NCI-H345 (cell line): ENCODE results near the gene KCMF1.
A peak's percentile ranks its signal among the peaks of the same experiment; 100 is the strongest.

Experiments
- DNase-seq: peaks from one replicate; lab custom pipeline; 2025; lab: John Stamatoyannopoulos, UW

Gene KCMF1

DNA sequence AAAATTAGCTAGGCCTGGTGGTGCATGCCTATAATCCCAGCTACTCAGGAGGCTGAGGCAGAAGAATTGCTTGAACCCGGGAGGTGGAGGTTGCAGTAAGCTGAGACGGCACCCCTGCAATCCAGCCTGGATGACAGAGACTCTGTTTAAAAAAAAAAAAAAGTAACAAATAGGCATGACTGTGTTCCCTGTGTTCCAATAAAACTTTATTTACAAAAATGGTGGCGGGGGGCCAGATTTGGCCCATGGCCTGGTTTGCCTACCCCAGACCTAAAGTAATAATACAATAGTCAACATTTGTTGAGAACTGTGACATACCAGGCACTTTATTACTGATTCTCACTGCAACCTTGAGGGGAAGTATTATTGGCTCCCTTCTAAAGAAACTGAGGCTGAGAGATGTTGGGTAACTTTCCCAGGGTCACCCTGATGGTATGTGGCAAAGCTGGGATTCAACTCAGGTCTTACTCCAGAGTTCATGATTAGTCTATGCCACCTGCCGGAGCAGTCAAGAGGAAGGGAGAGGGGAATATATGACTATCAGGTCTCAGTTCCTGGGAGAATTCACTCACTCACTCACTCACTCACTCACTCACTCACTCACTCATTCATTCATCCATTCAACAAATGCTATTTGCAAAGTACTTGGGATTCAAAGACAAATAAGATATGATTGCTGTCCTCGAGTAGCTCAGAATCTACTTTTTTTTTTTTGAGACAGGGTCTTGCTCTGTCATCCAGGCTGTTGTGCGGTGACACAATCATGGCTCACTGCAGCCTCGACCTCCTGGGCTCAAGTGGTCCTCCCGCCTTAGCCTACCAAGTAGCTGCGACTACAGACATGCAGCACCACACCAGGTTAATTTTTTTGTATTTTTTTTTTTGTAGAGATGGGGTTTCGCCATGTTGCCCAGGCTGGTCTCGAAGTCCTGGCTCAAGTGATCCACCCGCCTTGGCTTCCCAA lies 14.3 kb upstream of the KCMF1 start:
- DNase-seq: no peak

DNA sequence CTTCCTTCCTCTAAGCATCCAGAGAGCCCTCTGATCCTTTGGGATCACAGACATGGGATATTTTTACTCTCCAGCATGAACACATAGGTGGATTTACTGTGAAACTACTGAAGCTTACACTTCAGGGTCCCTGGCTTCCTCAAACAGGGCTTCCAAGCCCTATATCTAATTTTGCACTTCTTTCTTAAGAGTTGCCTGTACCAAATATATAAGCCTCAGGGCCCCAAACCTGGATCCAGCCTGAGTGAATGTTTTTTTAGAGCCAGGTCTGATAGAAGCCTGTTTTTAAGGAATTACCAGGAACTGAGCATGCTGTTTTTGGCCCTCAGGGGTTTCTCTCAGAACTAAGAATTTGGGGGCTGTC lies 13.2 kb upstream of the KCMF1 start:
- no peak for DNase-seq

DNA sequence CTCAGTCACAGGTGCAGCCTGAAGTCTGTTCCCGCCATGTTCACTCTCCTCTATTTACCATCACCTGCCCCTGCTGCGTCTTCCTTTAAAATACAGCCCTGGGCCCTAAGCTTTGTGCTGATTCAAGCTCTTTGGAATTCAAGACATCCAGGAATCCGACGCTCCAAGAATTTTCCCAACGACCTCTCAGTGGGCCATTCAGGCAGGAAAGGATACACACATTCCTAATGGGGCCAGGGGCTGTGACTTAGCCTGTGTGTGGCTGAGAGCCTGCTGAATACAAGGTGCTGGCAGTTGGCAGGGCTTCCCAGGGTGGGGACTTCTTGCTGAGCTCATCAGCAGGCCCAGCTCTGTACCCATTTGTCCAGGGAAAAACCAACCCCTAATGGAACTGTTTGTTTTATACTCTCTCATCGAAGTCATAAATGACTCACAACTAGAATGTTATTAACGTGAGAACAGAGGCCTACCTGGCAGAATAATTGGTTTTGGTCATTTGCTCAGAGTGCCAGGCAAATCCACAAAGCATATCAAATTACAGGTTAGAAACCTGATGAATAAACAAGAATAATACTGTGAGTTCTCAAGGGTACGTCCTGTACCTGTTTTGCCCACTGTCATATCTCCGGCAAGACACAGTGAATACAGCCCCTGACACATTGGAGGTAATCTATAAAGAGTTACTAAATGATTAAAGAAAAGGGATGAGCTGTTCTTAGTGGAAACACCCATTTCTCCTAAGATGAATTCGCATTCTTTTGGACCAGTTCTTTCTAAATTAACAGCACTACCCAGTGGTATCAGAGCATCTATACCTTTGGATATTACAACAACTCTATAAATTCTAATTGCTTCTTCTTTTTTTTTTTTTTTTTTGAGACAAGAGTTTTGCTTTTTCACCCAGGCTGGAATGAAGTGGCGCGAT lies 12.6 kb upstream of the KCMF1 start:
- DNase-seq: peak; percentile 72

DNA sequence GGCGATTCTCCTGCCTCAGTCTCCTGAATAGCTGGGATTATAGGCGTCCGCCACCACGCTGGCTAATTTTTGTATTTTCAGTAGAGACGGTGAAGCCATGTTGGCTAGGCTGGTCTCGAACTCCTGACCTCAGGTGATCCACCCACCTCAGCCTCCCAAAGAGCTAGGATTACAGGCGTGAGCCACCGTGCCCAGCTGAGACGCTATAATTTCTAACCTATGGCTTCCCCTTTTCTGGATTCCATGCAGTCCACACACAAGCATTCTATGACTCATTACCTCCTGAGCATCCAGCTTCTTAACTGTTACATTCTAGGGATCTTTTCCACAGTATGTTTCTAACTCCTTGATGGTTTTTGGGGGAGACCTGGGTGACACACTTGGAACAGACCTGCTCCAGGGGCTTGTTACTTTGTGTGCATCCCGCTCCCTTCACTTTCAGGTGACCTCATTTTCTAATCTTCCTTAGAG lies 11.8 kb upstream of the KCMF1 start:
- DNase-seq: no peak

DNA sequence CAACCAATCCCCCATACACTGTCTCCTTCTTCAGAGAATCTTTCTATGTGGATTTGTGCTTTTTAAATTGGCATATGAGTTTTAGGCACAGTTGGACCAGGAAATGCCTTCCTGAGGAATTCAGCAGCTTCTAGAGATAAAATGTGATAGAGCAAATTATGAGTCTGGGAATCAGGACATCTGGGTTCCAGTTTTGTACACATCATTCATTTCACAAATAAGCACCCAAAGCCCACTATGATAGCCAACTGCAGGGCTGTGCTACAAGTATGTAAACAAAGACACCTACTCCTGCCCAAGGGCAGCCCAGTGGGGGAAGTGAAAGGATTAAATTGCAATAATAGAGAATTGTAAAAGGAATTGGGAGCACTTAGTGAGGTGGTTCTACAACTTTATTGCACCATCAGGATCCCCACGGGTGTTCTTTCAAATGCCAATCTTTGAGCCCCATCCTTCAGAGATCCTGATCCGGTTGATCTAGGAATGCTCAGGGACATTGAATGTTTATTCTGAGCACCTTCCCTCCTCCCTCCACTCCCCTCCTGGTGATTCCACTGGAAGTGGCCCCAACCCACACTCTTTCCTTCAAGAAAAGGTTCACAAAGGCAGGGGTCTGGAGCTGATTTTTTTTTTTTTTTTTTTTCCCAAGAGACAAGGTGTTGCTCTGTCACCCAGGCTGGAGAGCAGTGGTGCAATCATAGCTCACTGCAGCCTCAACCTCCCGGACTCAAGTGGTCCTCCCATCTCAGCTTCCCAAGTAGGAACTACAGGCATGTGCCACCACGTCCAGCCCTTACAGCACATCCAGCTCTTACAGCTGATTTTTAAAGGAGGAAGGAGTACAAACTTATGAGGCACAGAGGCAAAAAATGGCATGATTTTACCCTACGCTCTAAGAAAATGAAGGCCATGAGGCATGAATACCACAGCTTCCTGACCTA lies 11.1 kb upstream of the KCMF1 start:
- DNase-seq: peak; percentile 38

DNA sequence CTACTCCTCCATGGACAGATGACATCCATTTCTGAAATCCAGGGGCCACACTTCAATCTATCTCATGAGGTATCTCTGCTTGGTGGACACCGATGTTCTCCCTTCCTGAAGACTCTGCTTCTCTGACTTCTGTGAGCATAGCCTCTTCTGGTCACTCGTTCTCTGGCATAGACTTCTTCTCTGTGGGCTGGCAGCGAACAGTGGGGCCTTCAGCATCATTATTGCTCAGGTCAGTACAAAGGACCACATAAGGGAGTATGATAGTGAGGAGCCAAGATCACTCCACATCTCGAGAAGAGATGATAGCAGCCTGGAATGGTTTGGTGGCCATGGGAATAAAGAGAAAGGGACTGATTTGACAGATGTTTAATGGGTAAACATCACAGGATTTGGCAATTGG lies 8.0 kb upstream of the KCMF1 start:
- no peak for DNase-seq

DNA sequence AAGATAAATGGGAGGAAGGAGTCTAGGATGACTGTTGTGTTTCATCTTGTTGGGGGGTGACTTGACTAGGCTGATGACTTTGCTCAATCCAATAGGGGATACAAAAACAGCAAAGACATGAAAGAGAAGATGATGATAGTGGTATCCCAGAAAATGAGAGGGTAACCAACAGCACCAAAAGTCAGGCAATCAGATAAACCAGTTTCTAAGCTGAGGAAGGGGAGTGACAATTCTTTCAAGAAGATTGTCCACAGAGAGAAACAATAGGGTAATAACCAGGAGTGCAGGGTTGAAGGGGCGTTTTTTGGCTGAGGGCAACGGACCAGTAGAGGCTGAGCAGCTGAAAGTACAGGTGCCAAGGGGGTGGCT lies 7.7 kb upstream of the KCMF1 start:
- DNase-seq: no peak

DNA sequence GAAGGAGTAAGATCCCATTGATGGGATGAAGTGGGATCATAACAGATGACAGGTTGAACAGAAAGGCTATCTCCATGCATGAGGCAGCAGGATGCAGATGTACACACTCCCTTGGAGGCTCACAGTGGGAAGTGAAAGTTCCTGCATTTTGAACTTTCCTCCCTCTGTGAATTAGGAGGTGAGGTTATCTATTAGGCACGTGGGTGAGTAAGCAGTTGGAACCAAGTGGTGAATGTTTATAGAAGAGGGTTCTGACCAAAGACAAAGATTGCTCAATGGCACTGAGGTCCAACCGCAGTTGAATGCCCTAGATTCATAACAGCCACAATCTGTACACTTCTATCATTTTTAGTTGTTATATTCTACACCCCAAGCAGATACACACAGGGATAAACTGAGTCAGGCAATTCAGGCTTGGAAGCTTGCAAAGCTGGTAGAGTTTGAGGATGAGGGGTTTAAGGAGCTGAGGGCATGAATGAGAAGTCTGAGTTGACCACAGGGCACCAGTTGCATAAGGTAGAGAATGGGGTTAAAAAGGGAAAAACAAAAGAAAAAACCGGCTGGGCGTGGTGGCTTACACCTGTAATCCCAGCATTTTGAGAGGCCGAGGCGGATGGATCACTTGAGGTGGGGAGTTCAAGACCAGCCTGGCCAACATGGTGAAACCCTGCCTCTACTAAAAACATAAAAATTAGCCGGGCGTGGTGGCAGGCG lies 7.1 kb upstream of the KCMF1 start:
- DNase-seq: no peak

DNA sequence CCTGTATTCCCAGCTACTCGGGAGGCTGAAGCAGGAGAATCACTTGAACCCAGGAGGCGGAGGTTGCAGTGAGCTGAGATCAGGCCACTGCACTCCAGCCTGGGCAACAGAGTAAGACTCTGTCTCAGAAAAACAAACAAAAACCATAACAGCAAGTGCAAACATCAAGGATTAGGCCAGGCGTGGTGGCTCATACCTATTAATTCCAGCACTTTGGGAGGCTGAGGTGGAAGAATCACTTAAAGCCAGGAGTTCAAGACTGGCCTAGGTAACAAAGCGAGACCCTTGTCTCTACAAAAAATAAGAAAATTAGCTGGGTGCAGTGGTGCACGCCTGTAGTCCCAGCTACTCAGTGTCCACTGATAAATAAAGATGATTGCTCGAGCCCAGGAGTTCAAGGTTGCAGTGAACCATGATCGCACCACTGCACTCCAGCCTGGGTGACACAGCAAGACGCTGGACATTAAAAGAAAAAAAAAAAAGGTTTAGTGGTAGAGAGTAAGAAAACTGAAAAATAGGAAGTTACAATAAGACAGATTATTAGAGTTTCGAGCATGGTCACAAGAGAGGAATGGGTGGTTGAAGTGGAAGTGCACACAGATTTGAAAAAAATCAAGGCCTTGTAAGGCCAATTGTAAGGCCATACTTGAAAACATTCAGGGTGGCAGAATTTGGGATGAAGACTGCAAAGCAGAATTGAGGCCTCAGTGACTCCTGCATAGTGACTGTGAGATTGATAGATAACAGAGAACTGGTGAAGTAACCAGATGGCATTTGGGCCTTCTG lies 6.4 kb upstream of the KCMF1 start:
- DNase-seq: no peak

DNA sequence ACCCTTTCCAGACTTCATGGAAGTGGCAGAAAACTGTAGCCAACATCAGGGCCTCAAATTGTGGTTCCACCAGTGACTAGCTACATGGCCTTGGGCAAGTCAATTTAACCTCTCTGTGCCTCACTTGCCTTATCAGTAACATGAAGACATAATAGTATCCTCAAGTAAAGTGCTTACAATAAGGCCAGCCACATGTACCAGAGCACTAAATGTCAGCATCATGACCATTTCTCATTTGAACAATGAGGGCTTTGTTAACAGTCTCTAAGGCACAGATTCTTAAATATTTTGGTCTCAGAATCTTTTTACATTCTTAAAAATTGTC lies 5.8 kb upstream of the KCMF1 start:
- no peak for DNase-seq

DNA sequence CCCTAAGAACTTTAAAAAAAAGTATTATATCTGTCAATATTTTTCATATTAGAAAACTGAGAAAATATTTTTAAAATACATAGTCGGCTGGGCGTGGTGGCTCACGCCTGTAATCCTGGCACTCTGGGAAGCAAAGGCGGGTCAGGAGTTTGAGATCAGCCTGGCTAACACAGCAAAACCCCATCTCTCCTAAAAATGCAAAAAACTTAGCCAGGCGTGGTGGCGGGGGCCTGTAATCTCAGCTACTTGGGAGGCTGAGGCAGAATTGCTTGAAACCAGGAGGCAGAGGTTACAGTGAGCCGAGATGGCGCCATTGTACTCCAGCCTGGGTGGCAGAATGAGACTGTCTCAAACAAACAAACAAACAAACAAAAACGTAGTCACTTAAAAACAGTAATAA lies 5.1 kb upstream of the KCMF1 start:
- DNase-seq: no peak

DNA sequence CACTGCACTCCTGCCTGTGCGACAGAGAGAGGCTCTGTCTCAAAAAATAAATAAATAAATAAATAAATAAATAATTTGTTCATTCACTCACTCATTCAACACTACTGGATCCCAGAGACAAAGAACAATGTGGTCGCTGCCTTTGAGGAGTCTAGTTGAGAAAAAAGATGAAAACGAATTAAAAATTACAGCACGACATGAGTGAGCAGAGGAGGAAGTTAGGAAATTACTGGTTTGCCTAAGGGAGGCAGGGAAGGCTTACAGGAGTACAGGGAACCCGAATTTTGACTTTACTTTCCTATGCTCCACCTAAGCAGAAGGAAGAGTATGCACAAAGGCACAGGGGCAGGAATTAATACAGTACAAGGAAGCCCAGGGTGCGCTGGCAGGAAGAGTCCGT lies 4.2 kb upstream of the KCMF1 start:
- no peak for DNase-seq

DNA sequence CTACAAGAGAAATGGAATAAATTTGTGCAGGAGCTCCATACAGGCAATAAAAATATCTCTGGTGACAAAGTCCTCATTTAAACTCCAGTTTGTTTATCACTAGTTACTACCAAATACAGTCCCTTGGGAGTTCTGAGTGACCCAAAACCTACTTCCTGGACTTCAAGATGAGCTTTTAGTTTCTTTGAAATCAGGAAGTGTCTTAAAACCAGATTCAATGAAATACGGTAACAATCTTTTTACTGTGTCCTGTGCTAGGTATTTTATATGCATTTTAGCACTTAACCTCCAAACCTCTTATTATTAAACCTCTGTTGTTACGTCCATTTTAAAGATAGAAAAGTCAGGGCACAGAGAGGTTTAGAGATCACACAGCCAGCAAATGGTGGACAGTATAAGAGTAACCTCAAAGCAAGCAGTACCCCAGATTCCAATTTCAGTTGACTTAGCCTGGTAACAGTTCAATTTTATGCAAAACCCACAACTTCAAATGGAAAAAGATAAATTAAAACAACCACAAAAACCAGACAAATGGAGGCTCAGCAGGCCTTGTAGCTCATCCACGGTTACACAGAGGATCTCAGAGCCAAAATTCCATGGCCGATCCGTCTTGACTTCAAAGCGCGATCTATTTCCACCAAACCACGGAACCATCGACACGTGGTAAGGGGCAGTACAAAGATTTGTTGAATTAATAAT lies 1.3 kb upstream of the KCMF1 start:
- DNase-seq: no peak

DNA sequence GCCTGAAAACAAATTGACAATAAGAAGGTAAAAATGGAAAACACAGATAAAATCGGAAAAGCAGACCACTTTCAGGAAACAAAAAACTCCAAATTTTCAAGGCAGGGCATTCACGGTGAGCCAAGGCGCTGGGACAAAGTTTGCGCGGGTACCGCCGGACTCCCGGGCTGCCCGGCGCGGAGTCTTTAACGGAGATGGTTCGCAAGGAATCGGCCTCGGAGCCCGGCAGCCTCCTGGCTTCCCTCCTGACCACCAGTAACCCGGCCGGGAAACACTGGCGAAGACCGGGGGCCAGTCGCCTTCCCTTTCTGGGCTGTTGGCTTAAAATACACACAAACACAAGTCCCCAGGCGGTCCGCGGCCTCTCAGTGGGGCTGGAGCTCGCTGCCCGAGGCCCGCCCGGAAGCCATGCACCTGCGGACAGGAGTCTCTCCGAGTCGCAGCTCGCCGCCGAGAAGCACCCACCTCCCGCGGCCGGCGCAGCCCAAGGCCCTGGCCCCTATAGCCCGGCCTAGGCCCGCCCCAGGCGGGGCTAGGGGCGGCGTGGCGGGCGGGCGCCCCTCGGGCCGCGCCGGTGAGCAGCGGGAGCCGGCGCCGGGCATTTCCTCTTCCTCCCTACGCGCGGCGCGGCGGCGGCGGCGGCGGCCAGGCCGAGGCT lies 622 bp upstream of the KCMF1 start:
- DNase-seq: peak; percentile 65

DNA sequence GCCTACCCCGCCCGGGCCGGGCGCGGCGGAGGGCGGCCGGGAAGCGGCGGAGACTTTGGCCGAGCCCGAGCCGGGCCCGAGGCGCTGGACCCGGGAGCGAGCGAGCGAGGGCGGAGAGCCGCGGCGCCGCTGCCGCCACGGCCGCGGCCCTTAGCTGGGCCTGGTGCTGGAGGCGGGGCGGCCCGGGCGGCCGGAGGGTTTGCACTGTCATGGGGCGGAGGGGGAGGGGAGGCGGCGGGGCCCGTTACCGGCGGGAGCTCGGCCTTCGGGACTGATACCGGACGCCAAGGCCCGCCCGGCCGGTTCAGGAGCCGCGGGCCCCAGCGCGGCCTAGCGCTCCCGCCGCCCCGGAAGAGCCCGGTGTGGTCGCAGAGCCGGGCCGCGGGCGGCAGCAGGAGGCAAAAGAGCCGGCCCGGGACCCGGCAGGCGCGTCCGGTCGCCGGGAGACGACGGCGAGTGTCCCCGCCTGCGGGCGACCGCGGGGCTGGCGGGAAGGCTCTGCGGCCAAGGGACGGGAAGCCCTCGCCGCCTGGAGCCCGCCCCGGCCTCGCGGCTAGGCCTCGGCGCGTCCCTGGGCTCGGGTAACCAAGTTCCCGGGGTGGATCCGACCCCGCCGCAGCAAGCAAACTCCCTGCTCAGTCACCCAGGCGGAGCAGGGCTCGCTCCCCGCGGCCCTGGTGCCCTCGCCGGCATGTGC lies 697 bp downstream of the KCMF1 start:
- DNase-seq: peak; percentile 18

DNA sequence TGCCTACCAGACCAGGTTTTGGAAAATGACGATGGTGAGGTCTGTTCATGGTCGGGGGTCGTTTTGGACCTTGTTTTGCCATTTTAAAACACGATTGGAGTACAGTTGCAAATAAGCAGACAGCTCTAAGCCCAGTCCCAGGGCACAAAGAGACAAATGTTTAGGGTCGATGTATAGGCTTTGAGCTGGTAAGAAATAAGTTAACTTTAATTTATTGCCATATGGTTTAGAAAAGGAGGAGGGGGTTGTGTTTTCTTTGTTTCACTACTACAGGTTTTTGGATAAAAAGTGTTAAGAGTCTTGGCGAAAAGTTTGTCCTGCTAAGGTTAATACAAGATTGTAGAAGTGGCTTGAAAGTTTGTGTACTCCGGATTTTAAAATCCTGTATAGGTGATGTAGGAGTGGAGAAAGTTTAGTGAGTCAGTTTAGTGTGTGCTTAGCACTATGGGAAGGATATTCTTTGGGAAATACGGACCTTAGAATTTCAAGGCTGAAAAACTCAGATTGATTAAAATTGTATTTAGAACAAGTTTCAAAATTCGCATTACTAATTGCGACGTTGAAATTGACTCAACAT lies 1.3 kb downstream of the KCMF1 start:
- no peak for DNase-seq

DNA sequence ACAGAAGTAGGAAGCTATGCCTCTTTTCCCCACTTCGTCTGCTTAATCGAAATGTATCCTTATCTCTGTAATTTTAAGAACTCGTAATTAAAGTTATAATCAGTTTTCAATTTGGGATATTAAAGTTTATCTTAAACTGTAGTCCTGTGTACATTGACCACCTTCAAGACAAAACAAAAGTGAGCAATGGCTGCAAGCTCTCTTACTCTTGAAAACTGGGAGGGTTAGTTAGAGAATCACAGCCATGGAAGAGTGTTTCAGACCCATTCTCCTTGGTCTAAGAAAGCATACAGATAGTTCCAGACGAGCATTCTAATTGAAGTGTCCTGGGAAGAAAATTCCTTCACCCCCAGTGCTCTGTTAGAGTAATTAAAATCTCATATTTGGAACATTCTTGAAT lies 2.0 kb downstream of the KCMF1 start:
- no peak for DNase-seq

DNA sequence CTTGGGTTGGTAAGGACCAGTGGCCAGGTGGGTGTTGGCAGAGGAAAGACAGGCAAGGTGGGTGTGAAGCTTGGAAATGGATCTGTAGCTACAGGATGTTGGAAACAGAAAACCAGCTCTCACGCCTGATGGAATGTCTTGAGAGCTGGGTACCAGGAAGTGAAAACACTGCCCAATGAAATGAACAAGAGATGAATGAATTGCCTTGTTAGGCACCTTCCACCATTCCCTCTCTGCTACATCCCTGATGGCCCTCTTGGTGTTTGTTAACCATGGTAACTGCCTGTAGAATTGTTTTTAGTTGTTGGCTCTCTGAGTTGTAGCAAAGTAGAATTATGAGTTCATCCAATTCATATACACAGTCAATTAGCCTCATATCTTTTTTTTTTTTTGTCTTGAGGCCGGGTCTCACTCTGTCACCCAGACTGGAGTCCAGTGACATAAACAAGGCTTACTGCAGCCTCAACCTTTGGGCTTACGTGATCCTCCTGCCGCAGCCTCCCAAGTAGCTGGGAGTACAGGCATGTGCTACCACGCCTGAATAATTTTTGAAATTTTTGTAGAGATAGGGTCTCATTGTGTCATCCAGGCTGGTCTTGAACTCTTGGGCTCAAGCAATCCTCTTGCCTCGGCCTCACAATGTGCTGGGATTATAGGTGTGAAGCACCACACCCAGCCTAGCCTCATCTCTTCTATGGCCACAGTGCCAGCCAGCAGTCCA lies 9.5 kb downstream of the KCMF1 start:
- DNase-seq: no peak
